OCI-LY3 (cell line): ENCODE results near the gene NKAIN4.

Experiments used
- H2AFZ ChIP-seq: fragments of 200-600, 300-600 bp; shearing (Covaris generic); 2 replicates; pipeline ENCODE4 v1.6.0; 2014; ENCODE audit warnings: antibody characterized with exemption, low read depth, low read length
- H3K27ac ChIP-seq: fragments of 200-600, 300-600 bp; sonication (generic); 2 replicates; pipeline ENCODE4 v1.5.1; 2014; ENCODE audit warnings: mild to moderate bottlenecking, low read length, moderate library complexity, mixed read lengths
- H3K27me3 ChIP-seq: fragments of 200-600, 300-600 bp; sonication (generic); 2 replicates; pipeline ENCODE4 v1.6.1; 2014; ENCODE audit warnings: low read depth, low read length, mixed read lengths
- H3K36me3 ChIP-seq: fragments of 200-600, 300-600 bp; sonication (generic); replicated peaks from 2 replicates; pipeline ENCODE3; 2014; ENCODE audit warnings: low read depth, low read length, mixed read lengths
- H3K4me1 ChIP-seq: fragments of 300-600, 200-600 bp; sonication (generic); 2 replicates; pipeline ENCODE4 v1.6.1; 2014; ENCODE audit warnings: low read length, mixed read lengths
- H3K4me2 ChIP-seq: fragments of 200-600, 300-600 bp; sonication (generic); 2 replicates; pipeline ENCODE4 v1.6.1; 2014; ENCODE audit warnings: low read length, mixed read lengths
- H3K4me3 ChIP-seq: fragments of 300-600, 200-600 bp; sonication (generic); 2 replicates; pipeline ENCODE4 v1.5.1; 2014; ENCODE audit warnings: antibody characterized with exemption, mild to moderate bottlenecking, low read length, moderate library complexity
- H3K79me2 ChIP-seq: fragments of 300-600, 200-600 bp; shearing (Covaris generic); 2 replicates; pipeline ENCODE4 v1.6.1; 2014; ENCODE audit warnings: mild to moderate bottlenecking, low read length, mixed read lengths
- H3K9ac ChIP-seq: fragments of 300-600, 200-600 bp; shearing (Covaris generic); 2 replicates; pipeline ENCODE4 v1.6.0; 2014; ENCODE audit warnings: mild to moderate bottlenecking, low read length, moderate library complexity
- H3K9me3 ChIP-seq: fragments of 200-600, 300-600 bp; shearing (Covaris generic); 2 replicates; pipeline ENCODE4 v1.6.1; 2014; ENCODE audit warnings: low read length, mixed read lengths; ENCODE audit not compliant: insufficient read depth
- H4K20me1 ChIP-seq: fragments of 200-600, 300-600 bp; sonication (generic); 2 replicates; pipeline ENCODE4 v1.6.1; 2016; ENCODE audit warnings: low read length, mixed read lengths; ENCODE audit not compliant: insufficient read depth
- CTCF ChIP-seq: fragments of 200-600, 300-600 bp; sonication (generic); IDR thresholded peaks from 2 replicates; pipeline ENCODE4 v1.5.1; 2014; ENCODE audit warnings: antibody characterized with exemption, low read length, low read depth
- EZH2phosphoT487 ChIP-seq: fragments of 200-600 bp; shearing (Covaris generic); IDR thresholded peaks from 2 replicates; pipeline ENCODE4 v1.6.1; 2018; ENCODE audit warnings: antibody characterized with exemption, mixed run types, low read depth

NKAIN4 gene

DNA sequence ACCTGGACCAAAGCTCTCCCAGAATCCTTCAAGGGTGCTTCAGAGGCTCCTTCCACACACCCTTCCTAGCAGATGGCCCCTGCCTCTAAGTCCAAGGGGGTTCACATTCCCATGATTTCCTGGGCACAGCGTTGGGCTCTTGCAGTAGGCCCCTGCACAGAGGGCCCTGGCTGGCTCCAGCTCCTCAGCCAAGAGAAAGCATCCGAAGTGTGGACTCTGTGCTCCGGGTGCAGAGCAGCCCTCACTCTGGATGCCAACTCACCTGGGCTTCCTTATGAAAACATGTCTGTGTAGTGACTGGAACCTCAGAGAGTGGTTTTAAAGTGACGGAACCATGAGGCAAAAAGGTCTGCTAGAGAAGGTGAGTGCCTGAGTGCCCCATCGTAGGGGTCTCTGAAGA is 49.9 kb downstream of the NKAIN4 start:
- Histone ChIP-seq H2AFZ (no peak overlapping the region), H3K4me1 (no peaks in the 10 kb centered on the region), H3K9me3 (no peaks in the 10 kb centered on the region), H3K27me3 (no peaks in the 10 kb centered on the region), H3K4me2 (no peak overlapping the region), H3K27ac (no peak overlapping the region), H4K20me1 (peaks cover 60% of the 10 kb centered on the region), H3K4me3 (no peak overlapping the region), H3K36me3 (peaks cover 53% of the 10 kb centered on the region), H3K9ac (no peak overlapping the region), H3K79me2 (peaks cover 99% of the 10 kb centered on the region)
- TF ChIP-seq CTCF (no peak), EZH2phosphoT487 (no peak)

GRCh38 chr20:63202811-63203526 is 51.3 kb downstream of the NKAIN4 start:
- H3K9me3 ChIP-seq, result no peaks in the 10 kb centered on the region
- TF ChIP-seq CTCF, result no peak
- TF ChIP-seq EZH2phosphoT487, result no peak
- H3K36me3 ChIP-seq, result peaks cover 45% of the 10 kb centered on the region
- H3K27me3 ChIP-seq, result no peaks in the 10 kb centered on the region
- no peaks in the 10 kb centered on the region for H3K4me1 ChIP-seq
- peaks cover 99% of the 10 kb centered on the region for H3K79me2 ChIP-seq
- no peak overlapping the region for H2AFZ ChIP-seq
- peaks cover 63% of the 10 kb centered on the region for H4K20me1 ChIP-seq
- no peak overlapping the region for H3K9ac ChIP-seq
- H3K27ac ChIP-seq, result no peak overlapping the region
- no peak overlapping the region for H3K4me3 ChIP-seq
- H3K4me2 ChIP-seq, result no peak overlapping the region

- Histone ChIP-seq H3K27ac (no peak overlapping the region), H3K9ac (no peak overlapping the region), H3K27me3 (no peaks in the 10 kb centered on the region), H2AFZ (no peak overlapping the region), H3K36me3 (peaks cover 45% of the 10 kb centered on the region), H3K4me1 (no peaks in the 10 kb centered on the region), H3K4me2 (no peak overlapping the region), H3K79me2 (peaks cover 100% of the 10 kb centered on the region), H3K9me3 (no peaks in the 10 kb centered on the region), H3K4me3 (no peak overlapping the region), H4K20me1 (peaks cover 73% of the 10 kb centered on the region)
- TF ChIP-seq CTCF, result no peak
- TF ChIP-seq EZH2phosphoT487, result no peak
Measured at GRCh38 chr20:63202021-63202420, 52.2 kb downstream of the NKAIN4 start.

DNA sequence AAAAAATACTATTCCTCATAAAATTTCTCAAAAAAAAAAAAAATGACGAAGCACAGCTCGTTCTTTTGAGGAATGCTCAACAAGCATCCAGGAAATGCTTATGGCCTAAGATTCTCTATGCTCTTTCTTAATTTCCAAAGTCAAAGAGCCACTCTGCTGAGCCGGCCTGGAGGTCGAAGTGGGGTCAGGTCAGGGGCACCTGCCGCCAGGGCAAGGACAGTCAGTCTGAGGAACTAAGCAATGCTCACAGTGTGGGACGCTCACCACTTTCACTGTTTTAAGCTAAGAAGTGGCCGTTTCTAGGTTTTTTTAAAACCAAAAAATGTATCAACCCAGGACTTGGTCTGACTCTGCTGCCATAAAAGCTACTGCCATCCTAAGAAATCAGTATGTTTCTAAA is 55.7 kb downstream of the NKAIN4 start:
- H3K27ac ChIP-seq, result no peak overlapping the region
- peaks cover 89% of the 10 kb centered on the region for H3K79me2 ChIP-seq
- H3K4me3 ChIP-seq, result no peak overlapping the region
- no peak overlapping the region for H3K4me2 ChIP-seq
- H3K27me3 ChIP-seq, result no peaks in the 10 kb centered on the region
- peaks cover 68% of the 10 kb centered on the region for H4K20me1 ChIP-seq
- no peaks in the 10 kb centered on the region for H3K9me3 ChIP-seq
- H2AFZ ChIP-seq, result no peak overlapping the region
- TF ChIP-seq EZH2phosphoT487 (no peak), CTCF (no peak)
- H3K36me3 ChIP-seq, result peaks cover 42% of the 10 kb centered on the region
- no peaks in the 10 kb centered on the region for H3K4me1 ChIP-seq
- H3K9ac ChIP-seq, result no peak overlapping the region
